ENCODE results near the gene TXK. TPM values are rescaled to one million over a fixed set of nuclear protein-coding genes. Genes with fewer than 3 reads are reported as not detected.
A peak's percentile ranks its signal among the peaks of the same experiment; 100 is the strongest.

Gene TXK
- total and polyA plus RNA-seq, 2 experiments from 2014 or later, result 0.14 to 0.40 TPM

DNA sequence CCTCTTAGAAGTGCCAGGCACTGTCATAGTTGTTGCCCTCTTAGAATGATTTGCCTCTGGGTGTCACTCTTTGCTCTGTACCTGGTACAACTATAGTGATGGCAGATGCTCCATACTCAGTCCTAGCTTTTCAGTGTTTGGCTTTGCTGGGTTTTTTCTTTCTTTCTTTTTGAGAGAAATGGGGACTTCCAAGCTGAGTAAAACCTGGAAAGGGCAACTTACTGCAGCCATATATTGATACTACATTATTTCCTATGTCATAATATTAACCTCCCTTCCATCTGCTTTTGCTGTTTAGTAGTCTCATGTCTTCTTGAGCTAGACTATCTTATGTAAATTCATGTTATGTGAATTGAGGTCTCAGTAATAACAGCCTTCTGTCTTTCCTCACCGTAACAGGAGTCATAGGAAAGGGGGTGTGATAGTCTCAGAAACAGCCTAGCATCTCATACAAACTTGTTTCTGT is 68.4 kb downstream of the TXK start:
- Mint-ChIP-seq H3K4me3 (no peak overlapping the region), H3K27ac (no peak overlapping the region), H3K9me3 (no peaks in the 10 kb centered on the region; the same call in 2 of the 3 replicates), H3K36me3 (ENCODE audit: low read depth) (no peaks in the 10 kb centered on the region; the same call in 2 of the 3 replicates), H3K27me3 (ENCODE audit: insufficient read depth, low read depth, poor library complexity) (no peaks in the 10 kb centered on the region), H3K4me1 (no peaks in the 10 kb centered on the region)
- Histone ChIP-seq H3F3A (replicated peaks; ENCODE audit: low read depth) (no peaks in the 10 kb centered on the region), H3K79me2 (replicated peaks; ENCODE audit: insufficient read depth) (no peaks in the 10 kb centered on the region), H3K27ac (ENCODE audit: low read depth) (no peak overlapping the region), H3K36me3 (ENCODE audit: insufficient read depth) (no peaks in the 10 kb centered on the region), H3K4me2 (no peak overlapping the region), H3K27me3 (ENCODE audit: insufficient read depth) (no peaks in the 10 kb centered on the region), H4K20me1 (replicated peaks; ENCODE audit: insufficient read depth) (no peaks in the 10 kb centered on the region), H3K9me2 (ENCODE audit: insufficient read depth) (peaks cover 5% of the 10 kb centered on the region), H2AFZ (peak overlapping the region; percentile 56; the same call in 1 of the 2 replicates), H3K4me3 (no peak overlapping the region), H3K4me1 (ENCODE audit: insufficient read depth) (no peaks in the 10 kb centered on the region)
- TF ChIP-seq ZNF331 (CRISPR knock-in tag; IDR thresholded peaks at IDR 0.05; ENCODE audit: low read depth) (no peak), EZH2phosphoT487 (IDR thresholded peaks at IDR 0.05; ENCODE audit: unreplicated experiment) (no peak), CREB1 (CRISPR knock-in tag; IDR thresholded peaks at IDR 0.05; ENCODE audit: low read depth) (no peak), EZH2 (IDR thresholded peaks at IDR 0.05; ENCODE audit: low read depth, unreplicated experiment) (no peak), NANOG (IDR thresholded peaks at IDR 0.05; ENCODE audit: borderline replicate concordance) (no peak), STAT1 (IDR thresholded peaks at IDR 0.05; ENCODE audit: unreplicated experiment) (no peak), JUNB (IDR thresholded peaks at IDR 0.05; ENCODE audit: unreplicated experiment) (no peak), ZNF114 (CRISPR knock-in tag; IDR thresholded peaks at IDR 0.05) (no peak), POLR2AphosphoS5 (IDR thresholded peaks at IDR 0.05; ENCODE audit: low read depth) (no peak)
- TF ChIP-seq, protein P1, sequence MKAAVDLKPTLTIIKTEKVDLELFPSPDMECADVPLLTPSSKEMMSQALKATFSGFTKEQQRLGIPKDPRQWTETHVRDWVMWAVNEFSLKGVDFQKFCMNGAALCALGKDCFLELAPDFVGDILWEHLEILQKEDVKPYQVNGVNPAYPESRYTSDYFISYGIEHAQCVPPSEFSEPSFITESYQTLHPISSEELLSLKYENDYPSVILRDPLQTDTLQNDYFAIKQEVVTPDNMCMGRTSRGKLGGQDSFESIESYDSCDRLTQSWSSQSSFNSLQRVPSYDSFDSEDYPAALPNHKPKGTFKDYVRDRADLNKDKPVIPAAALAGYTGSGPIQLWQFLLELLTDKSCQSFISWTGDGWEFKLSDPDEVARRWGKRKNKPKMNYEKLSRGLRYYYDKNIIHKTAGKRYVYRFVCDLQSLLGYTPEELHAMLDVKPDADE (IDR thresholded peaks at IDR 0.05), result no peak
- TF ChIP-seq, protein P2, sequence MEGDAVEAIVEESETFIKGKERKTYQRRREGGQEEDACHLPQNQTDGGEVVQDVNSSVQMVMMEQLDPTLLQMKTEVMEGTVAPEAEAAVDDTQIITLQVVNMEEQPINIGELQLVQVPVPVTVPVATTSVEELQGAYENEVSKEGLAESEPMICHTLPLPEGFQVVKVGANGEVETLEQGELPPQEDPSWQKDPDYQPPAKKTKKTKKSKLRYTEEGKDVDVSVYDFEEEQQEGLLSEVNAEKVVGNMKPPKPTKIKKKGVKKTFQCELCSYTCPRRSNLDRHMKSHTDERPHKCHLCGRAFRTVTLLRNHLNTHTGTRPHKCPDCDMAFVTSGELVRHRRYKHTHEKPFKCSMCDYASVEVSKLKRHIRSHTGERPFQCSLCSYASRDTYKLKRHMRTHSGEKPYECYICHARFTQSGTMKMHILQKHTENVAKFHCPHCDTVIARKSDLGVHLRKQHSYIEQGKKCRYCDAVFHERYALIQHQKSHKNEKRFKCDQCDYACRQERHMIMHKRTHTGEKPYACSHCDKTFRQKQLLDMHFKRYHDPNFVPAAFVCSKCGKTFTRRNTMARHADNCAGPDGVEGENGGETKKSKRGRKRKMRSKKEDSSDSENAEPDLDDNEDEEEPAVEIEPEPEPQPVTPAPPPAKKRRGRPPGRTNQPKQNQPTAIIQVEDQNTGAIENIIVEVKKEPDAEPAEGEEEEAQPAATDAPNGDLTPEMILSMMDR (conservative IDR thresholded peaks at IDR 0.05; ENCODE audit: low read depth in 2 of 2), result no peak
- TF ChIP-seq, protein P3, sequence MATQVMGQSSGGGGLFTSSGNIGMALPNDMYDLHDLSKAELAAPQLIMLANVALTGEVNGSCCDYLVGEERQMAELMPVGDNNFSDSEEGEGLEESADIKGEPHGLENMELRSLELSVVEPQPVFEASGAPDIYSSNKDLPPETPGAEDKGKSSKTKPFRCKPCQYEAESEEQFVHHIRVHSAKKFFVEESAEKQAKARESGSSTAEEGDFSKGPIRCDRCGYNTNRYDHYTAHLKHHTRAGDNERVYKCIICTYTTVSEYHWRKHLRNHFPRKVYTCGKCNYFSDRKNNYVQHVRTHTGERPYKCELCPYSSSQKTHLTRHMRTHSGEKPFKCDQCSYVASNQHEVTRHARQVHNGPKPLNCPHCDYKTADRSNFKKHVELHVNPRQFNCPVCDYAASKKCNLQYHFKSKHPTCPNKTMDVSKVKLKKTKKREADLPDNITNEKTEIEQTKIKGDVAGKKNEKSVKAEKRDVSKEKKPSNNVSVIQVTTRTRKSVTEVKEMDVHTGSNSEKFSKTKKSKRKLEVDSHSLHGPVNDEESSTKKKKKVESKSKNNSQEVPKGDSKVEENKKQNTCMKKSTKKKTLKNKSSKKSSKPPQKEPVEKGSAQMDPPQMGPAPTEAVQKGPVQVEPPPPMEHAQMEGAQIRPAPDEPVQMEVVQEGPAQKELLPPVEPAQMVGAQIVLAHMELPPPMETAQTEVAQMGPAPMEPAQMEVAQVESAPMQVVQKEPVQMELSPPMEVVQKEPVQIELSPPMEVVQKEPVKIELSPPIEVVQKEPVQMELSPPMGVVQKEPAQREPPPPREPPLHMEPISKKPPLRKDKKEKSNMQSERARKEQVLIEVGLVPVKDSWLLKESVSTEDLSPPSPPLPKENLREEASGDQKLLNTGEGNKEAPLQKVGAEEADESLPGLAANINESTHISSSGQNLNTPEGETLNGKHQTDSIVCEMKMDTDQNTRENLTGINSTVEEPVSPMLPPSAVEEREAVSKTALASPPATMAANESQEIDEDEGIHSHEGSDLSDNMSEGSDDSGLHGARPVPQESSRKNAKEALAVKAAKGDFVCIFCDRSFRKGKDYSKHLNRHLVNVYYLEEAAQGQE (IDR thresholded peaks at IDR 0.05; ENCODE audit: unreplicated experiment), result no peak
- TF ChIP-seq, protein P4, sequence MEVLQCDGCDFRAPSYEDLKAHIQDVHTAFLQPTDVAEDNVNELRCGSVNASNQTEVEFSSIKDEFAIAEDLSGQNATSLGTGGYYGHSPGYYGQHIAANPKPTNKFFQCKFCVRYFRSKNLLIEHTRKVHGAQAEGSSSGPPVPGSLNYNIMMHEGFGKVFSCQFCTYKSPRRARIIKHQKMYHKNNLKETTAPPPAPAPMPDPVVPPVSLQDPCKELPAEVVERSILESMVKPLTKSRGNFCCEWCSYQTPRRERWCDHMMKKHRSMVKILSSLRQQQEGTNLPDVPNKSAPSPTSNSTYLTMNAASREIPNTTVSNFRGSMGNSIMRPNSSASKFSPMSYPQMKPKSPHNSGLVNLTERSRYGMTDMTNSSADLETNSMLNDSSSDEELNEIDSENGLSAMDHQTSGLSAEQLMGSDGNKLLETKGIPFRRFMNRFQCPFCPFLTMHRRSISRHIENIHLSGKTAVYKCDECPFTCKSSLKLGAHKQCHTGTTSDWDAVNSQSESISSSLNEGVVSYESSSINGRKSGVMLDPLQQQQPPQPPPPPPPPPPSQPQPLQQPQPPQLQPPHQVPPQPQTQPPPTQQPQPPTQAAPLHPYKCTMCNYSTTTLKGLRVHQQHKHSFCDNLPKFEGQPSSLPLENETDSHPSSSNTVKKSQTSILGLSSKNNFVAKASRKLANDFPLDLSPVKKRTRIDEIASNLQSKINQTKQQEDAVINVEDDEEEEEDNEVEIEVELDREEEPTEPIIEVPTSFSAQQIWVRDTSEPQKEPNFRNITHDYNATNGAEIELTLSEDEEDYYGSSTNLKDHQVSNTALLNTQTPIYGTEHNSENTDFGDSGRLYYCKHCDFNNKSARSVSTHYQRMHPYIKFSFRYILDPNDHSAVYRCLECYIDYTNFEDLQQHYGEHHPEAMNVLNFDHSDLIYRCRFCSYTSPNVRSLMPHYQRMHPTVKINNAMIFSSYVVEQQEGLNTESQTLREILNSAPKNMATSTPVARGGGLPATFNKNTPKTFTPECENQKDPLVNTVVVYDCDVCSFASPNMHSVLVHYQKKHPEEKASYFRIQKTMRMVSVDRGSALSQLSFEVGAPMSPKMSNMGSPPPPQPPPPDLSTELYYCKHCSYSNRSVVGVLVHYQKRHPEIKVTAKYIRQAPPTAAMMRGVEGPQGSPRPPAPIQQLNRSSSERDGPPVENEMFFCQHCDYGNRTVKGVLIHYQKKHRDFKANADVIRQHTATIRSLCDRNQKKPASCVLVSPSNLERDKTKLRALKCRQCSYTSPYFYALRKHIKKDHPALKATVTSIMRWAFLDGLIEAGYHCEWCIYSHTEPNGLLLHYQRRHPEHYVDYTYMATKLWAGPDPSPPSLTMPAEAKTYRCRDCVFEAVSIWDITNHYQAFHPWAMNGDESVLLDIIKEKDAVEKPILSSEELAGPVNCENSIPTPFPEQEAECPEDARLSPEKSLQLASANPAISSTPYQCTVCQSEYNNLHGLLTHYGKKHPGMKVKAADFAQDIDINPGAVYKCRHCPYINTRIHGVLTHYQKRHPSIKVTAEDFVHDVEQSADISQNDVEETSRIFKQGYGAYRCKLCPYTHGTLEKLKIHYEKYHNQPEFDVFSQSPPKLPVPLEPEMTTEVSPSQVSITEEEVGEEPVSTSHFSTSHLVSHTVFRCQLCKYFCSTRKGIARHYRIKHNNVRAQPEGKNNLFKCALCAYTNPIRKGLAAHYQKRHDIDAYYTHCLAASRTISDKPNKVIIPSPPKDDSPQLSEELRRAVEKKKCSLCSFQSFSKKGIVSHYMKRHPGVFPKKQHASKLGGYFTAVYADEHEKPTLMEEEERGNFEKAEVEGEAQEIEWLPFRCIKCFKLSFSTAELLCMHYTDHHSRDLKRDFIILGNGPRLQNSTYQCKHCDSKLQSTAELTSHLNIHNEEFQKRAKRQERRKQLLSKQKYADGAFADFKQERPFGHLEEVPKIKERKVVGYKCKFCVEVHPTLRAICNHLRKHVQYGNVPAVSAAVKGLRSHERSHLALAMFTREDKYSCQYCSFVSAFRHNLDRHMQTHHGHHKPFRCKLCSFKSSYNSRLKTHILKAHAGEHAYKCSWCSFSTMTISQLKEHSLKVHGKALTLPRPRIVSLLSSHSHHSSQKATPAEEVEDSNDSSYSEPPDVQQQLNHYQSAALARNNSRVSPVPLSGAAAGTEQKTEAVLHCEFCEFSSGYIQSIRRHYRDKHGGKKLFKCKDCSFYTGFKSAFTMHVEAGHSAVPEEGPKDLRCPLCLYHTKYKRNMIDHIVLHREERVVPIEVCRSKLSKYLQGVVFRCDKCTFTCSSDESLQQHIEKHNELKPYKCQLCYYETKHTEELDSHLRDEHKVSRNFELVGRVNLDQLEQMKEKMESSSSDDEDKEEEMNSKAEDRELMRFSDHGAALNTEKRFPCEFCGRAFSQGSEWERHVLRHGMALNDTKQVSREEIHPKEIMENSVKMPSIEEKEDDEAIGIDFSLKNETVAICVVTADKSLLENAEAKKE (CRISPR knock-in tag; IDR thresholded peaks at IDR 0.05), result no peak
- ATAC-seq (no peak), DNase-seq (ENCODE audit: low spot score) (no peak)

Data from GM23338 (cell line).